Measurements from ENCODE around the gene SPEG.

SPEG gene

DNA sequence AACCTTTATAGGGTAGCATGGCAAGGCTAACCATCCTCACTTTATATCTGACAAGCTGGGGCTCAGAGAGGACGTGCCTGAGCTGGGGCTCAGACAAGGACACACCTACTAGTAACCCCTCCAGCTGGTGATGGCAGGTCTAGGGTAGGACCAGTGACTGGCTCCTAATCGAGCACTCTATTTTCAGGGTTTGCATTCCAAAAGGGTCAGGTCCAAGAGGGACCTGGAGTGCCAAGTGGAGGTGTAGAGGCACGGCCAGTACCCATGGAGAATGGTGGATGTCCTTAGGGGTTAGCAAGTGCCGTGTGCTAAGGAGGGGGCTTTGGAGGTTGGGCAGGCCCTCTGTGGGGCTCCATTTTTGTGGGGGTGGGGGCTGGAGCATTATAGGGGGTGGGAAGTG is 17.7 kb upstream of the SPEG start:
- TF ChIP-seq BACH2 (CRISPR knock-in tag; IDR thresholded peaks at IDR 0.05; ENCODE audit: borderline replicate concordance), result no peak
- no peak for TF ChIP-seq GLIS3 (CRISPR knock-in tag; IDR thresholded peaks at IDR 0.05)
- TF ChIP-seq ARNTL (CRISPR knock-in tag; IDR thresholded peaks at IDR 0.05; ENCODE audit: borderline replicate concordance, low read depth), result no peak
- no peak for TF ChIP-seq ZNF8 (CRISPR knock-in tag; IDR thresholded peaks at IDR 0.05)
- TF ChIP-seq ZFP3 (CRISPR knock-in tag; IDR thresholded peaks at IDR 0.05), result no peak
- TF ChIP-seq, protein P1, sequence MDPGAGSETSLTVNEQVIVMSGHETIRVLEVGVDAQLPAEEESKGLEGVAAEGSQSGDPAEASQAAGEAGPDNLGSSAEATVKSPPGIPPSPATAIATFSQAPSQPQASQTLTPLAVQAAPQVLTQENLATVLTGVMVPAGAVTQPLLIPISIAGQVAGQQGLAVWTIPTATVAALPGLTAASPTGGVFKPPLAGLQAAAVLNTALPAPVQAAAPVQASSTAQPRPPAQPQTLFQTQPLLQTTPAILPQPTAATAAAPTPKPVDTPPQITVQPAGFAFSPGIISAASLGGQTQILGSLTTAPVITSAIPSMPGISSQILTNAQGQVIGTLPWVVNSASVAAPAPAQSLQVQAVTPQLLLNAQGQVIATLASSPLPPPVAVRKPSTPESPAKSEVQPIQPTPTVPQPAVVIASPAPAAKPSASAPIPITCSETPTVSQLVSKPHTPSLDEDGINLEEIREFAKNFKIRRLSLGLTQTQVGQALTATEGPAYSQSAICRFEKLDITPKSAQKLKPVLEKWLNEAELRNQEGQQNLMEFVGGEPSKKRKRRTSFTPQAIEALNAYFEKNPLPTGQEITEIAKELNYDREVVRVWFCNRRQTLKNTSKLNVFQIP (CRISPR knock-in tag; IDR thresholded peaks at IDR 0.05; ENCODE audit: borderline replicate concordance, low read depth), result no peak
- TF ChIP-seq, protein P2, sequence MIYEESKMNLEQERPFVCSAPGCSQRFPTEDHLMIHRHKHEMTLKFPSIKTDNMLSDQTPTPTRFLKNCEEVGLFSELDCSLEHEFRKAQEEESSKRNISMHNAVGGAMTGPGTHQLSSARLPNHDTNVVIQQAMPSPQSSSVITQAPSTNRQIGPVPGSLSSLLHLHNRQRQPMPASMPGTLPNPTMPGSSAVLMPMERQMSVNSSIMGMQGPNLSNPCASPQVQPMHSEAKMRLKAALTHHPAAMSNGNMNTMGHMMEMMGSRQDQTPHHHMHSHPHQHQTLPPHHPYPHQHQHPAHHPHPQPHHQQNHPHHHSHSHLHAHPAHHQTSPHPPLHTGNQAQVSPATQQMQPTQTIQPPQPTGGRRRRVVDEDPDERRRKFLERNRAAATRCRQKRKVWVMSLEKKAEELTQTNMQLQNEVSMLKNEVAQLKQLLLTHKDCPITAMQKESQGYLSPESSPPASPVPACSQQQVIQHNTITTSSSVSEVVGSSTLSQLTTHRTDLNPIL (CRISPR knock-in tag; IDR thresholded peaks at IDR 0.05; ENCODE audit: low read depth), result no peak
- TF ChIP-seq ZFP30 (CRISPR knock-in tag; IDR thresholded peaks at IDR 0.05), result no peak
- no peak for TF ChIP-seq ZC3H10 (CRISPR knock-in tag; IDR thresholded peaks at IDR 0.05)
- TF ChIP-seq TSHZ2 (CRISPR knock-in tag; IDR thresholded peaks at IDR 0.05), result no peak
- TF ChIP-seq, protein P3, sequence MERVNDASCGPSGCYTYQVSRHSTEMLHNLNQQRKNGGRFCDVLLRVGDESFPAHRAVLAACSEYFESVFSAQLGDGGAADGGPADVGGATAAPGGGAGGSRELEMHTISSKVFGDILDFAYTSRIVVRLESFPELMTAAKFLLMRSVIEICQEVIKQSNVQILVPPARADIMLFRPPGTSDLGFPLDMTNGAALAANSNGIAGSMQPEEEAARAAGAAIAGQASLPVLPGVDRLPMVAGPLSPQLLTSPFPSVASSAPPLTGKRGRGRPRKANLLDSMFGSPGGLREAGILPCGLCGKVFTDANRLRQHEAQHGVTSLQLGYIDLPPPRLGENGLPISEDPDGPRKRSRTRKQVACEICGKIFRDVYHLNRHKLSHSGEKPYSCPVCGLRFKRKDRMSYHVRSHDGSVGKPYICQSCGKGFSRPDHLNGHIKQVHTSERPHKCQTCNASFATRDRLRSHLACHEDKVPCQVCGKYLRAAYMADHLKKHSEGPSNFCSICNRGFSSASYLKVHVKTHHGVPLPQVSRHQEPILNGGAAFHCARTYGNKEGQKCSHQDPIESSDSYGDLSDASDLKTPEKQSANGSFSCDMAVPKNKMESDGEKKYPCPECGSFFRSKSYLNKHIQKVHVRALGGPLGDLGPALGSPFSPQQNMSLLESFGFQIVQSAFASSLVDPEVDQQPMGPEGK (CRISPR knock-in tag; IDR thresholded peaks at IDR 0.05; ENCODE audit: borderline replicate concordance), result no peak
- TF ChIP-seq ISL1 (CRISPR knock-in tag; IDR thresholded peaks at IDR 0.05), result no peak
- no peak for TF ChIP-seq ZNF565 (CRISPR knock-in tag; conservative IDR thresholded peaks at IDR 0.05; ENCODE audit: low read depth)
- no peak for TF ChIP-seq TOX (CRISPR knock-in tag; IDR thresholded peaks at IDR 0.05; ENCODE audit: borderline replicate concordance)
- TF ChIP-seq CSDC2 (CRISPR knock-in tag; IDR thresholded peaks at IDR 0.05), result no peak
- no peak for TF ChIP-seq RARB (CRISPR knock-in tag; IDR thresholded peaks at IDR 0.05)
- no peak for TF ChIP-seq PPARA (CRISPR knock-in tag; IDR thresholded peaks at IDR 0.05; ENCODE audit: borderline replicate concordance)
- no peak for TF ChIP-seq ESRRG (CRISPR knock-in tag; IDR thresholded peaks at IDR 0.05)
- no peak for ATAC-seq

DNA sequence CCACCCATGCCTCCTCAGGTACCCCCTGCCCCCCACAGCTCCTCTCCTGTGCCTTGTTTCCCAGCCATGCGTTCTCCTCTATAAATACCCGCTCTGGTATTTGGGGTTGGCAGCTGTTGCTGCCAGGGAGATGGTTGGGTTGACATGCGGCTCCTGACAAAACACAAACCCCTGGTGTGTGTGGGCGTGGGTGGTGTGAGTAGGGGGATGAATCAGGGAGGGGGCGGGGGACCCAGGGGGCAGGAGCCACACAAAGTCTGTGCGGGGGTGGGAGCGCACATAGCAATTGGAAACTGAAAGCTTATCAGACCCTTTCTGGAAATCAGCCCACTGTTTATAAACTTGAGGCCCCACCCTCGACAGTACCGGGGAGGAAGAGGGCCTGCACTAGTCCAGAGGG is 17.3 kb upstream of the SPEG start:
- ATAC-seq, result no peak; the same call in 2 of the 3 replicates
- TF ChIP-seq ISL1 (CRISPR knock-in tag; IDR thresholded peaks at IDR 0.05) (no peak), CSDC2 (CRISPR knock-in tag; IDR thresholded peaks at IDR 0.05) (no peak), SNAI2 (CRISPR knock-in tag; IDR thresholded peaks at IDR 0.05) (no peak), OSR1 (CRISPR knock-in tag; IDR thresholded peaks at IDR 0.05) (no peak), GLIS3 (CRISPR knock-in tag; IDR thresholded peaks at IDR 0.05) (no peak), ZC3H10 (CRISPR knock-in tag; IDR thresholded peaks at IDR 0.05) (no peak), ZNF70 (CRISPR knock-in tag; IDR thresholded peaks at IDR 0.05) (no peak), TSHZ2 (CRISPR knock-in tag; IDR thresholded peaks at IDR 0.05) (no peak), ZFP3 (CRISPR knock-in tag; IDR thresholded peaks at IDR 0.05) (no peak), TCF4 (CRISPR knock-in tag; IDR thresholded peaks at IDR 0.05; ENCODE audit: borderline replicate concordance) (no peak), BACH2 (CRISPR knock-in tag; IDR thresholded peaks at IDR 0.05; ENCODE audit: borderline replicate concordance) (no peak), PPARA (CRISPR knock-in tag; IDR thresholded peaks at IDR 0.05; ENCODE audit: borderline replicate concordance) (no peak), ZFP30 (CRISPR knock-in tag; IDR thresholded peaks at IDR 0.05) (no peak), ESRRG (CRISPR knock-in tag; IDR thresholded peaks at IDR 0.05) (no peak), ARNTL (CRISPR knock-in tag; IDR thresholded peaks at IDR 0.05; ENCODE audit: borderline replicate concordance, low read depth) (no peak), ZNF565 (CRISPR knock-in tag; conservative IDR thresholded peaks at IDR 0.05; ENCODE audit: low read depth) (no peak), TOX (CRISPR knock-in tag; IDR thresholded peaks at IDR 0.05; ENCODE audit: borderline replicate concordance) (no peak)
- TF ChIP-seq, protein P1 (CRISPR knock-in tag; IDR thresholded peaks at IDR 0.05; ENCODE audit: borderline replicate concordance, low read depth), result no peak
- TF ChIP-seq, protein P3 (CRISPR knock-in tag; IDR thresholded peaks at IDR 0.05; ENCODE audit: borderline replicate concordance), result no peak
- TF ChIP-seq, protein P4, sequence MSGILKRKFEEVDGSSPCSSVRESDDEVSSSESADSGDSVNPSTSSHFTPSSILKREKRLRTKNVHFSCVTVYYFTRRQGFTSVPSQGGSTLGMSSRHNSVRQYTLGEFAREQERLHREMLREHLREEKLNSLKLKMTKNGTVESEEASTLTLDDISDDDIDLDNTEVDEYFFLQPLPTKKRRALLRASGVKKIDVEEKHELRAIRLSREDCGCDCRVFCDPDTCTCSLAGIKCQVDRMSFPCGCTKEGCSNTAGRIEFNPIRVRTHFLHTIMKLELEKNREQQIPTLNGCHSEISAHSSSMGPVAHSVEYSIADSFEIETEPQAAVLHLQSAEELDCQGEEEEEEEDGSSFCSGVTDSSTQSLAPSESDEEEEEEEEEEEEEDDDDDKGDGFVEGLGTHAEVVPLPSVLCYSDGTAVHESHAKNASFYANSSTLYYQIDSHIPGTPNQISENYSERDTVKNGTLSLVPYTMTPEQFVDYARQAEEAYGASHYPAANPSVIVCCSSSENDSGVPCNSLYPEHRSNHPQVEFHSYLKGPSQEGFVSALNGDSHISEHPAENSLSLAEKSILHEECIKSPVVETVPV (CRISPR knock-in tag; IDR thresholded peaks at IDR 0.05), result no peak

Measured in SK-N-SH treated with all-trans-retinoic acid at 6 μM for 48 hours (cell line).